ENCODE measurements around the gene MADD.

Gene MADD

GRCh38 chr11:47360341-47360740 is 90.4 kb downstream of the MADD start:
- no peak for DNase-seq

DNA sequence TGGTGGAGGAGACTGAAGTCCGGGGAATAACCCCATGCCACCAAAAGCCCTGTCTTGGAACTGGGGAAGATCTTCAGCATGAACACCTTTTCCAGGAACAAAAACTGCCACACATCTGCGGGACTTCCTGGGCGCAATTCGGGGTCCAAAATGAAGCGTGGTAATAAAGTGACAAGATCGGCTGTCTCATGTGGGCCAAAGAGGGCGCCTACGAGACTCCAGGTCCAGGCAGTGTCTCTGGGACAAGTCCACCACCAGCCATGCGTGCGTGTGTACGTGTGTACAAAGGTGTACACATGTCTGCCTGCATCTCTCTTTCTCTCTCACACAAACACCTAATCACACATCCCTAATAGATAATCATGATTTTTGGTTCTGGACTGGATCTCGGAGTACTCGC is 91.5 kb downstream of the MADD start:
- no peak for DNase-seq

- DNase-seq: no peak
Observed at GRCh38 chr11:47366020-47366490, 96.1 kb downstream of the MADD start.

GRCh38 chr11:47369676-47370075 is 99.7 kb downstream of the MADD start:
- DNase-seq: peak; percentile 49

DNA sequence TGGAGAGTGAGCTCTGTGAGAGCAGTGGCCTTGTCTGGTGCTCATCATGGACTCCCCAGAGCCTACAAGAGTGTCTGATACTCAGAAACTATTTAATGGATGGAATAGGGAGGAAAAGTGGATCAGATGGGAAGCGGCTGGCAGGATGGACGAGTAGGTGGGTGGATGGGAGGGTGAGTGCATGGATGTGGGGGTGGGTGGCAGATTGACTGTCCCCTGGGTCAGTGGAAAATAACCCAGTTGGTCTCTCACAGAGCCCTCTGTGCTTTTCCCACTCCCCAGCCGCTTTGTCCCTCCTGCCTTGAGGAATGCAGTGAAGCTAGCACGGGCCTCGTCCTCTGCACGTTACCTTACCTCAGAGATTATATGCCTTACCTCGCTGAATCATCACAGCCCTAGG is 102.5 kb downstream of the MADD start:
- no peak for DNase-seq

GRCh38 chr11:47373876-47374719 is 104.2 kb downstream of the MADD start:
- peak; percentile 91 for DNase-seq

GRCh38 chr11:47374720-47375019 is 104.7 kb downstream of the MADD start:
- no peak for DNase-seq

DNA sequence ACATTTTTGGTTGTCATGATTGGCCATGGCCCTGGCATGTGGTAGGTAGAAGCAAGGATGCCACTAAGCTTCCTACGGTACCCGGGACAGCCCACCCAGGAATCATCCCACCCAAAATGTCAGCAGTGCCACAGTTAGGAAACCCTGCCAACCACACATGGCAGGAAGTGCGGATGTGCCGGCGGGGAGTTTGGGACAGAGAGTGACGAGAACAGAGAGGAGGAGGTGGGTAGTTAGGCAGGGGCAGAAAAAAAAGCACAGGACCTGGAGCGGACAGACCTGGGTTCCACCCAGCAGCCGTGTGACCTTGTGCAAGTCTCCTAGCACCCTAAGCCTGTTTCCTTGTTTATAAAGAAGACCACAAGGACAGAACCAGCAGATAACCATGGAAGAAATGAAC is 105.1 kb downstream of the MADD start:
- no peak for DNase-seq

GRCh38 chr11:47375546-47376085 is 105.7 kb downstream of the MADD start:
- no peak for DNase-seq

DNA sequence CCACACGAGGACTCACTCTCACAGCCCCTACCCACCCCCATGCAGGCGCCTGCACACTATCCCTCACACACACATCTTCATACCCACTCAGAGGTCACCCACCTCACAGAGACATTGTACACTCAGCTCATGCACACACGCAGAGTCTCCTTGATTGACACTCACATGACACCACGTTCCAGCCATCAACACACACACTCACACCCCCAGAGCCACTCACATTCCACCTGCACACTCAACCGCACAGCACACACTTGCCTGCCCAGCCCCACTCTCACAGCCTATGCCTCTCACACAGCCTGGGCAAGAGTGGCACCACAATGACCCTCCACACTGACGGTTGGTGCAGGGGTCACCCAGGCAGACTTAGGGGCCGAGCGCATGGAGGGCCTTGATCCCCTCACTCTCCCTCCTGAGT is 106.2 kb downstream of the MADD start:
- no peak for DNase-seq

DNA sequence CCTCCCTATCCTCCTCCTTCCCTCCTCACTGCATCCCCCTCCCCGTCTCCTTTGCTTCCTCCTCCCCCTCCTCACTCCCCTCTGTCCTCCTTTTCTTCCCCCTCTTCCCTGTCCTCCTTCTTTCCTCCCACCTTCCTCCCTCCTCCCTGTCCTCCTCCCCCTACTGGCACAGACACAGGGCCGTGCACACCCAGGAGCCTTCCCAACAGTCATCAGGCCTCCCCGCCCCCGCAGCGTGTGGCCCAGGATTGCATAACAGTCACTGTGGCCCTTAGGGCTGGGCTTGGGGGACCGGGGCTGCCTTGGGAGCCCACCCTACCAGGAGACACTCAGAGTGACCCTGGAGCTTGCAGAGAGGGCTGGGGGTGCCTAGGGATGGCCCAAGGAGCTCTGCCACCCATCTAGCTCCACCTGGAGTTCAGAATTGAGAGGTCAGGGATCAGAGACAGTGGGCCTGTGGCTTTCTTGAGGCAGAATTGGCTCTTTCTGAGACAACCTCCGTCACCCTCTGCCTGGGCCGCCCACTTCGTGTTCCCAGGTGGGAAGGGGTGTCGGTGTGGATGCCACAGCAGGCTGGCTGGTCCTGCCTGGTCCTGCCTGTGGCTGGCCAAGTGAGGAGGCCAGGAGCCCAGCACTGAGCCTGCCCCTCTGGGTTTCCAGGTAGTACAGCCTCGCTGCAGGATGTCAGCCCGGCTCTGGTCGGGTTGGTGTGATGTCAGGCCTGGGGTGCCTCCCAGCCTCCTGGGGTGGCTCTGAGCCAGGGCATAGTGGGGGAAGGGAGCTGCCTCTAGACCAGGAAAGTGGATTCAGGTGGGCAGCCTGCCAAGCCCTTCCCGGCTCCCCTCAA is 106.8 kb downstream of the MADD start:
- DNase-seq: no peak

- no peak for DNase-seq
Observed at GRCh38 chr11:47377571-47378009, 107.7 kb downstream of the MADD start.

DNA sequence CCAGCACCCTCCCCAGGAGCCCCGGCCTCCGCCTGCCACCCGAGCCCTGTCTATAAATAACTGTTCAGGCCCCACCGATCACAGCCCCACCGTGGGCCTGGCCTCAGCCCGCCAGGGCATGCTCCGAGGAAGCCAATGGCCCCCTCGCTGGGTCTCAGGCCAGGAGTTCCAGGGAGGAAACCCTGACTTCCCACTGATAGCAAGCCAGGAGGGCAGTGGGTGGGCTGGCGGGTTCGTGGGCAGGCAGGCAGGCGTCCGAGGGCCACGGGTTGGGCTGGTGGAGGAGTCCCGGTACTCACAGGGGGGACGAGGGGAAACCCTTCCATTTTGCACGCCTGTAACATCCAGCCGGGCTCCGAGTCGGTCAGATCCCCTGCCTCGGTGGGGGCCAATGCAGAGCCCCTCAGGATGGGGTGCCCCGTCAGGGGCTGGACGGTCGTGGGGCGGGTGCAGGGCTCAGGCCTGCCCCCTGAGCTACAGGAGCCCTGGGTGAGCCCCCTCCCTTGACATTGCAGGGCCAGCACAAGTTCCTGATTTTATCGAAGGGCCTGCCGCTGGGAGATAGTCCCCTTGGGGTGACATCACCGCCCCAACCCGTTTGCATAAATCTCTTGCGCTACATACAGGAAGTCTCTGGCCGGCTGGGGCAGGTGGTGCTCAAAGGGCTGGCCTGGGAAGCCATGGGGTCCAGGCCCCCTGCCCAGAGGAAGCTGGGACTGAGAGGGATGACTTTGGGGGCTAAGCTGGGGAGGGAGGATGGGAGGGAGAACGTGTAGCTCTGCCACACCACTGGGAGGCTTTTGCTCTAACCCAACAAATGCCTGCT is 108.3 kb downstream of the MADD start, which contains the start of gene SPI1:
TSS of gene SPI1 (minus strand) at position 538 of the 826 bp plus-strand sequence. CDS start at position 344, 194 bp downstream.
- no peak for DNase-seq

DNA sequence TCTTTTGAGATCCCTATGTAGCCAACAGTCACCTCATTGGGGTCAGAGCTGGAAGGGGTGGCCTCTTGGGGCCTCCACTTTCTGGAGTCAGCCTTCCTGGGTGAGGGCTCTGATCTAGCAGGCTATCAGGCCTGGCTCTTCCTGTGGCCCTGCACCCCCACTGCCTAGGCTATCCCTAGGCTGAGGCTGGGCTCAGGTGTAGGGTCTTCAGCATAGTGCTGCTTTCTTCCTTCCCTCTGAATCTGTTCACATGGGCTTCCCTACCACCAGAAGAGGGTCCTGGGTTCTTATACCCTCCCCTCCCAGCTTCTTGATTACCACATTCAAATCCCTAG is 108.9 kb downstream of the MADD start:
- no peak for DNase-seq

GRCh38 chr11:47379317-47379716 is 109.4 kb downstream of the MADD start:
- DNase-seq: no peak

Measured in activated CD4-positive, alpha-beta T cell treated with anti-CD3 and anti-CD28 coated beads for 48 hours (primary cell).